ENCODE data around the gene PTPN2. TPM values are rescaled to one million over a fixed set of nuclear protein-coding genes. Genes with fewer than 3 reads are reported as not detected.

Gene PTPN2
- total RNA-seq, 1 donor from 2014 or later = 9.5 TPM

Other genes starting within 250 kb of the PTPN2 start
- gene SPIRE1, start 226.1 kb downstream of the PTPN2 start, total RNA-seq = 33.5 TPM
- 2.4 TPM for gene CEP76, start 181.5 kb downstream of the PTPN2 start, total RNA-seq
- gene PSMG2, start 181.2 kb downstream of the PTPN2 start, total RNA-seq = 42.6 TPM
- 17.3 TPM for gene SEH1L, start 63.8 kb upstream of the PTPN2 start, total RNA-seq
- 22.3 TPM for gene CEP192, start 107.1 kb upstream of the PTPN2 start, total RNA-seq